ENCODE measurements around the gene TMC3. TPM values are rescaled to one million over a fixed set of nuclear protein-coding genes. Genes with fewer than 3 reads are reported as not detected.
A peak's percentile ranks its signal among the peaks of the same experiment; 100 is the strongest.
"Not testable (repeated sequence)": the region's sequence is repeated elsewhere in the genome, so short reads cannot be mapped to it uniquely, and the experiment has no call there.

The TMC3 gene
- total RNA-seq, 1 donor from 2014 or later: 0.52 TPM

DNA sequence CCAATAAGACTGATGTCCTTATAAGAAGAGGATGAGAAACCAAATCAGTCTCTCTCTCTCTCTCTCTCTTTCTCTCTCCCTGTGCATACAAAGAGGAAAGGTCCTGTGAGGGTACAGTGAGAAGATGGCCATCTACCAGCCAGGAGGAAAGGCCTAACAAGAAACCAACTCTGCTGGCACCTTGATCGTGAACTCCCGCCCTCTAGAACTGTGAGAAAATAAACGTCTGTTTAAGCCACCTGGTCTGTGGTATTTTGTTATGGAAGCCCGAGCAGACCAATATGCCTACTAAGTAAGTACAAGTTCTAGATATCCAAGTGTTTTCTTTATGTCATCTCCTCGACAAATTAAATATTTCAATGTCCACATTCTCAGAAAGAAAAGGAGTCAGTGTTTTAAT is 44.9 kb upstream of the TMC3 start:
- Histone ChIP-seq H4K20me1 (ENCODE audit: insufficient read depth, low read length) (no peaks in the 10 kb centered on the region), H3K4me1 (ENCODE audit: insufficient read depth, low read length) (no peaks in the 10 kb centered on the region), H3K9me3 (ENCODE audit: insufficient read depth, low read depth, low read length) (no peaks in the 10 kb centered on the region), H3K27me3 (ENCODE audit: insufficient read depth, low read length) (no peaks in the 10 kb centered on the region), H2AFZ (ENCODE audit: low read depth, low read length) (no peak overlapping the region), H3K36me3 (ENCODE audit: insufficient read depth, low read length) (no peaks in the 10 kb centered on the region), H3K27ac (ENCODE audit: low read depth, low read length) (no peak overlapping the region), H3K4me2 (ENCODE audit: low read length) (peak overlapping the region; percentile 61), H3K79me2 (ENCODE audit: insufficient read depth, low read length) (no peaks in the 10 kb centered on the region), H3K9ac (ENCODE audit: low read length) (no peak overlapping the region), H3K4me3 (ENCODE audit: insufficient read depth, low read depth, low read length) (no peak overlapping the region)
- H3K27me3 Mint-ChIP-seq (ENCODE audit: low read depth, unreplicated experiment): peaks cover 2% of the 10 kb centered on the region
- no peaks in the 10 kb centered on the region for H3K9me3 Mint-ChIP-seq (ENCODE audit: unreplicated experiment)
- FAIRE-seq (no peak), DNase-seq (ENCODE audit: low read depth) (no peak)
- H3K27ac Mint-ChIP-seq (ENCODE audit: unreplicated experiment): no peak overlapping the region
- no peaks in the 10 kb centered on the region for H3K36me3 Mint-ChIP-seq (ENCODE audit: low read depth, unreplicated experiment)
- peaks cover 7% of the 10 kb centered on the region for H3K4me1 Mint-ChIP-seq (ENCODE audit: low read depth, unreplicated experiment)
- no peak overlapping the region for H3K4me3 Mint-ChIP-seq (ENCODE audit: unreplicated experiment)
- TF ChIP-seq EZH2 (IDR thresholded peaks at IDR 0.05; ENCODE audit: insufficient read depth, low read length) (no peak), CTCF (IDR thresholded peaks at IDR 0.05; ENCODE audit: insufficient read depth, low read depth, low read length) (no peak)

DNA sequence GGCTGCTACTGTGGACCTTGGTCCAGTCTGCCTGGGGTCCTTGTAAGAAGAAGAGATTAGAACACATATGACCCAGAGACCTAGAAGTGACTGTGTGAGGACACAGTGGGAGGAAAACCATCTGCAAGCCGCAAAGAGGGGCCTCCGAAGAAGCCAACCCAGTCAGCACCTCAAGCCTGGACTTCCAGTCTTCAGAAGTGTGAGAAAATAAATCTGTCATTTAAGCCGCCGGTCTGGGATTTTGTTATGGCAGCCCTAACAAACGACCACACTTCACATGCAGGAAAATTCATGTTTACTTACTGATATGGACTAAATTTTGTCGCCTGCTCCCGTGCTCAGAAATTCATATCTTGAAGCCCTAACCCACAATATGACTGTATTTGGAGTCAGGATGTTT is 44.4 kb upstream of the TMC3 start:
- Mint-ChIP-seq H3K36me3 (ENCODE audit: low read depth, unreplicated experiment) (no peaks in the 10 kb centered on the region), H3K4me1 (ENCODE audit: low read depth, unreplicated experiment) (peaks cover 7% of the 10 kb centered on the region), H3K4me3 (ENCODE audit: unreplicated experiment) (no peak overlapping the region), H3K9me3 (ENCODE audit: unreplicated experiment) (no peaks in the 10 kb centered on the region), H3K27ac (ENCODE audit: unreplicated experiment) (no peak overlapping the region), H3K27me3 (ENCODE audit: low read depth, unreplicated experiment) (peaks cover 2% of the 10 kb centered on the region)
- Histone ChIP-seq H3K4me2 (ENCODE audit: low read length) (no peak overlapping the region), H3K27ac (ENCODE audit: low read depth, low read length) (no peak overlapping the region), H3K9ac (ENCODE audit: low read length) (no peak overlapping the region), H3K4me1 (ENCODE audit: insufficient read depth, low read length) (no peaks in the 10 kb centered on the region), H3K79me2 (ENCODE audit: insufficient read depth, low read length) (no peaks in the 10 kb centered on the region), H3K27me3 (ENCODE audit: insufficient read depth, low read length) (no peaks in the 10 kb centered on the region), H3K9me3 (ENCODE audit: insufficient read depth, low read depth, low read length) (no peaks in the 10 kb centered on the region), H4K20me1 (ENCODE audit: insufficient read depth, low read length) (no peaks in the 10 kb centered on the region), H3K4me3 (ENCODE audit: insufficient read depth, low read depth, low read length) (no peak overlapping the region), H3K36me3 (ENCODE audit: insufficient read depth, low read length) (no peaks in the 10 kb centered on the region), H2AFZ (ENCODE audit: low read depth, low read length) (no peak overlapping the region)
- TF ChIP-seq EZH2 (IDR thresholded peaks at IDR 0.05; ENCODE audit: insufficient read depth, low read length): no peak
- TF ChIP-seq CTCF (IDR thresholded peaks at IDR 0.05; ENCODE audit: insufficient read depth, low read depth, low read length): no peak
- DNase-seq (ENCODE audit: low read depth) (no peak), FAIRE-seq (no peak)

- not testable (repeated sequence) for H3K27ac Mint-ChIP-seq (ENCODE audit: unreplicated experiment); H3K4me1 Mint-ChIP-seq (ENCODE audit: low read depth, unreplicated experiment)
These were observed 40.4 kb upstream of the TMC3 start for GRCh38 chr15:81414274-81414968.

More at GRCh38 chr15:81414274-81414968, 40.4 kb upstream of the TMC3 start:
- H3K27ac ChIP-seq (ENCODE audit: low read depth, low read length); H3K79me2 ChIP-seq (ENCODE audit: insufficient read depth, low read length); H3K4me3 ChIP-seq (ENCODE audit: insufficient read depth, low read depth, low read length); H4K20me1 ChIP-seq (ENCODE audit: insufficient read depth, low read length); H3K9me3 ChIP-seq (ENCODE audit: insufficient read depth, low read depth, low read length); H3K4me2 ChIP-seq (ENCODE audit: low read length); H3K9ac ChIP-seq (ENCODE audit: low read length); H3K4me3 Mint-ChIP-seq (ENCODE audit: unreplicated experiment); H3K27me3 ChIP-seq (ENCODE audit: insufficient read depth, low read length); FAIRE-seq; H3K27me3 Mint-ChIP-seq (ENCODE audit: low read depth, unreplicated experiment); H2AFZ ChIP-seq (ENCODE audit: low read depth, low read length); H3K36me3 Mint-ChIP-seq (ENCODE audit: low read depth, unreplicated experiment); H3K4me1 ChIP-seq (ENCODE audit: insufficient read depth, low read length); DNase-seq (ENCODE audit: low read depth); H3K36me3 ChIP-seq (ENCODE audit: insufficient read depth, low read length); H3K9me3 Mint-ChIP-seq (ENCODE audit: unreplicated experiment): not testable (repeated sequence)
